ENCODE results near the gene HARS2.
"Not testable (repeated sequence)": the region's sequence is repeated elsewhere in the genome, so short reads cannot be mapped to it uniquely, and the experiment has no call there.

The HARS2 gene

GRCh38 chr5:140690941-140691924 lies at the start of gene HARS2, which contains the start of gene HARS1:
Gene HARS2, plus strand, starts transcription at chr5:140691455. Its CDS starts 194 bp downstream, at chr5:140691649.
Gene HARS1, minus strand, starts transcription at chr5:140691370. Its CDS starts 66 bp downstream, at chr5:140691304.
- Histone ChIP-seq H3K4me1 (ENCODE audit: insufficient read depth, low read length) (peaks cover 3% of the 10 kb centered on the region; the same call in 1 of the 2 replicates), H3K9ac (ENCODE audit: low read depth, low read length) (peak within 1 kb of the TSS; percentile 91), H3K27me3 (ENCODE audit: insufficient read depth, low read length) (no peaks in the 10 kb centered on the region), H3K9me3 (ENCODE audit: insufficient read depth, low read depth, low read length) (no peaks in the 10 kb centered on the region), H3K27ac (ENCODE audit: low read length) (peak within 1 kb of the TSS; percentile 59), H3K4me3 (ENCODE audit: low read length) (peak within 1 kb of the TSS; percentile 94), H3K36me3 (ENCODE audit: insufficient read depth, low read depth, low read length) (peaks cover 49% of the 10 kb centered on the region)

GRCh38 chr5:140641716-140642115 lies 49.5 kb upstream of the HARS2 start:
- Histone ChIP-seq H3K4me3 (ENCODE audit: low read length) (no peak overlapping the region), H3K9ac (ENCODE audit: low read depth, low read length) (no peak overlapping the region), H3K36me3 (ENCODE audit: insufficient read depth, low read depth, low read length) (peaks cover 47% of the 10 kb centered on the region), H3K27me3 (ENCODE audit: insufficient read depth, low read length) (no peaks in the 10 kb centered on the region), H3K4me1 (ENCODE audit: insufficient read depth, low read length) (peaks cover 6% of the 10 kb centered on the region; the same call in 1 of the 2 replicates), H3K9me3 (ENCODE audit: insufficient read depth, low read depth, low read length) (no peaks in the 10 kb centered on the region), H3K27ac (ENCODE audit: low read length) (no peak overlapping the region)

- Histone ChIP-seq H3K27me3 (ENCODE audit: insufficient read depth, low read length) (no peaks in the 10 kb centered on the region), H3K9me3 (ENCODE audit: insufficient read depth, low read depth, low read length) (no peaks in the 10 kb centered on the region), H3K4me1 (ENCODE audit: insufficient read depth, low read length) (peaks cover 6% of the 10 kb centered on the region; the same call in 1 of the 2 replicates), H3K9ac (ENCODE audit: low read depth, low read length) (no peak overlapping the region), H3K4me3 (ENCODE audit: low read length) (no peak overlapping the region), H3K36me3 (ENCODE audit: insufficient read depth, low read depth, low read length) (peaks cover 48% of the 10 kb centered on the region), H3K27ac (ENCODE audit: low read length) (no peak overlapping the region)
Measured at GRCh38 chr5:140642718-140643117, 48.5 kb upstream of the HARS2 start.

- Histone ChIP-seq H3K36me3 (ENCODE audit: insufficient read depth, low read depth, low read length) (peaks cover 66% of the 10 kb centered on the region), H3K27me3 (ENCODE audit: insufficient read depth, low read length) (no peaks in the 10 kb centered on the region), H3K4me3 (ENCODE audit: low read length) (peak overlapping the region; percentile 90), H3K27ac (ENCODE audit: low read length) (no peak overlapping the region), H3K9me3 (ENCODE audit: insufficient read depth, low read depth, low read length) (no peaks in the 10 kb centered on the region), H3K9ac (ENCODE audit: low read depth, low read length) (peak overlapping the region; percentile 91), H3K4me1 (ENCODE audit: insufficient read depth, low read length) (peaks cover 3% of the 10 kb centered on the region; the same call in 1 of the 2 replicates)
Measured at GRCh38 chr5:140647042-140647419, 44.2 kb upstream of the HARS2 start.

- H3K36me3 ChIP-seq (ENCODE audit: insufficient read depth, low read depth, low read length), result peaks cover 86% of the 10 kb centered on the region
- H3K9me3 ChIP-seq (ENCODE audit: insufficient read depth, low read depth, low read length), result no peaks in the 10 kb centered on the region
- H3K4me1 ChIP-seq (ENCODE audit: insufficient read depth, low read length), result no peaks in the 10 kb centered on the region
- H3K27ac ChIP-seq (ENCODE audit: low read length), result no peak overlapping the region
- no peak overlapping the region for H3K9ac ChIP-seq (ENCODE audit: low read depth, low read length)
- no peaks in the 10 kb centered on the region for H3K27me3 ChIP-seq (ENCODE audit: insufficient read depth, low read length)
- no peak overlapping the region for H3K4me3 ChIP-seq (ENCODE audit: low read length)
Measured at GRCh38 chr5:140658870-140659269, 32.4 kb upstream of the HARS2 start.

- H3K36me3 ChIP-seq (ENCODE audit: insufficient read depth, low read depth, low read length), result peaks cover 71% of the 10 kb centered on the region
- not testable (repeated sequence) for H3K9me3 ChIP-seq (ENCODE audit: insufficient read depth, low read depth, low read length); H3K4me3 ChIP-seq (ENCODE audit: low read length); H3K9ac ChIP-seq (ENCODE audit: low read depth, low read length); H3K27me3 ChIP-seq (ENCODE audit: insufficient read depth, low read length); H3K4me1 ChIP-seq (ENCODE audit: insufficient read depth, low read length); H3K27ac ChIP-seq (ENCODE audit: low read length)
Measured at GRCh38 chr5:140660371-140660770, 30.9 kb upstream of the HARS2 start.

GRCh38 chr5:140664030-140664358 lies 27.3 kb upstream of the HARS2 start:
- Histone ChIP-seq H3K36me3 (ENCODE audit: insufficient read depth, low read depth, low read length) (peaks cover 64% of the 10 kb centered on the region), H3K4me1 (ENCODE audit: insufficient read depth, low read length) (no peaks in the 10 kb centered on the region), H3K27me3 (ENCODE audit: insufficient read depth, low read length) (no peaks in the 10 kb centered on the region), H3K4me3 (ENCODE audit: low read length) (peak overlapping the region; percentile 88), H3K9me3 (ENCODE audit: insufficient read depth, low read depth, low read length) (no peaks in the 10 kb centered on the region), H3K9ac (ENCODE audit: low read depth, low read length) (peak overlapping the region; percentile 79; the same call in 1 of the 2 replicates), H3K27ac (ENCODE audit: low read length) (no peak overlapping the region)

- Histone ChIP-seq H3K4me1 (ENCODE audit: insufficient read depth, low read length) (no peaks in the 10 kb centered on the region), H3K9ac (ENCODE audit: low read depth, low read length) (peak within 1 kb of the TSS; percentile 79; the same call in 1 of the 2 replicates), H3K27me3 (ENCODE audit: insufficient read depth, low read length) (no peaks in the 10 kb centered on the region), H3K36me3 (ENCODE audit: insufficient read depth, low read depth, low read length) (peaks cover 64% of the 10 kb centered on the region), H3K27ac (ENCODE audit: low read length) (no peak within 1 kb of the TSS), H3K9me3 (ENCODE audit: insufficient read depth, low read depth, low read length) (no peaks in the 10 kb centered on the region), H3K4me3 (ENCODE audit: low read length) (peak within 1 kb of the TSS; percentile 88)
Measured at GRCh38 chr5:140664359-140665119, 26.7 kb upstream of the HARS2 start, which contains the start of gene WDR55. Gene WDR55, plus strand, starts transcription at chr5:140664904. Its CDS starts 9 bp downstream, at chr5:140664913.

- not testable (repeated sequence) for H3K27me3 ChIP-seq (ENCODE audit: insufficient read depth, low read length); H3K9ac ChIP-seq (ENCODE audit: low read depth, low read length); H3K4me3 ChIP-seq (ENCODE audit: low read length); H3K27ac ChIP-seq (ENCODE audit: low read length); H3K4me1 ChIP-seq (ENCODE audit: insufficient read depth, low read length); H3K9me3 ChIP-seq (ENCODE audit: insufficient read depth, low read depth, low read length)
- peaks cover 74% of the 10 kb centered on the region for H3K36me3 ChIP-seq (ENCODE audit: insufficient read depth, low read depth, low read length)
Measured at GRCh38 chr5:140671035-140671434, 20.2 kb upstream of the HARS2 start.

GRCh38 chr5:140671472-140672125 lies 19.7 kb upstream of the HARS2 start:
- peaks cover 80% of the 10 kb centered on the region for H3K36me3 ChIP-seq (ENCODE audit: insufficient read depth, low read depth, low read length)

More at GRCh38 chr5:140671472-140672125, 19.7 kb upstream of the HARS2 start:
- Histone ChIP-seq H3K9me3 (ENCODE audit: insufficient read depth, low read depth, low read length) (no peaks in the 10 kb centered on the region), H3K27me3 (ENCODE audit: insufficient read depth, low read length) (no peaks in the 10 kb centered on the region), H3K4me1 (ENCODE audit: insufficient read depth, low read length) (0 out of 2 replicates have a peak, but pooled peaks cover 3% of the 10 kb centered on the region), H3K4me3 (ENCODE audit: low read length) (no peak overlapping the region), H3K9ac (ENCODE audit: low read depth, low read length) (no peak overlapping the region; the same call in 1 of the 2 replicates), H3K27ac (ENCODE audit: low read length) (no peak overlapping the region)
